ENCODE measurements around the gene CTLA4.

The CTLA4 gene

DNA sequence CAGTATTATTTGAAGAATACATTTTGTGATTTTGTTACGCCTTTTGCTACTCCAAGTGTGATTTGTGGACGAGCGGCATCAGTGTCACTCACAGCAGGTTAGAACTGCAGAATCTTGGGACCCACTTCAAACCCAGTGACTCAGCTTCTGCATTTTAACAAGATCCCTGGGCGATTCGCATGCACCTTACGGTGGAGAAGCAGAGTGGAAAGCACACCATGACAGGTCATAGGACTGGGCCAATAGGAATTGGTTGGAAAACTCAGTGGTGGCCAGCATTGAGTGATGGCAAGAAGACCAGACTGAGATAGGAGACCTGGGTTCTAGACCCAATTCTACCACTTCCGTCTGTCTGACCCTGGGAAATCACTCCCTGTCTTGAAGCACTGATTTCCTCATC, 26.3 kb downstream of the CTLA4 start:
- no peaks in the 10 kb centered on the region for H3K27me3 ChIP-seq (ENCODE audit: control insufficient read depth, insufficient read depth, low read length)
- H3K9me3 ChIP-seq (ENCODE audit: control insufficient read depth, insufficient read depth, low read length), result no peaks in the 10 kb centered on the region
- no peak overlapping the region for H3K4me3 ChIP-seq (ENCODE audit: low read depth, low read length)
- no peaks in the 10 kb centered on the region for H3K4me1 ChIP-seq (ENCODE audit: control insufficient read depth, insufficient read depth, low read length)
- no peak overlapping the region for H3K9ac ChIP-seq (ENCODE audit: low read depth, low read length)
- H3K36me3 ChIP-seq (ENCODE audit: control insufficient read depth, insufficient read depth, low read length), result no peaks in the 10 kb centered on the region

DNA sequence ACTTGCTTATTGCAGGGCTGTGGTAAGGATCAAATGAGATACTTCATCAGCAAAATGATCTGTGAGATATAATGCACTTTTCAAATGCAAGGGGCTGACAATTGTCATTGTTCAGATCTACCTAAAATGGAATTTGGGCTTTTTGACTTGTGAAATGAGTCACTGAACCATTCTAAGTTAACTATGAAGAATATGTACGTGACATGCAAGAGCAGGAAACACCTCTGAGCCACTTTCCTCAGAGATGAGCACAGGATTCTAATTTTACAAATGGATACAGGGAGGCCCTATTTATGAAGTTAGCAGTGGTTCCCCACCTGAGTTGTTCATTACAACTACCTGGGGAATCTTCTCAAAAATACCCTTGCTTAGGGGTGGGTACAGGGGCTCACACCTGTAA, 26.7 kb downstream of the CTLA4 start:
- Histone ChIP-seq H3K4me1 (ENCODE audit: control insufficient read depth, insufficient read depth, low read length) (no peaks in the 10 kb centered on the region), H3K36me3 (ENCODE audit: control insufficient read depth, insufficient read depth, low read length) (no peaks in the 10 kb centered on the region)

DNA sequence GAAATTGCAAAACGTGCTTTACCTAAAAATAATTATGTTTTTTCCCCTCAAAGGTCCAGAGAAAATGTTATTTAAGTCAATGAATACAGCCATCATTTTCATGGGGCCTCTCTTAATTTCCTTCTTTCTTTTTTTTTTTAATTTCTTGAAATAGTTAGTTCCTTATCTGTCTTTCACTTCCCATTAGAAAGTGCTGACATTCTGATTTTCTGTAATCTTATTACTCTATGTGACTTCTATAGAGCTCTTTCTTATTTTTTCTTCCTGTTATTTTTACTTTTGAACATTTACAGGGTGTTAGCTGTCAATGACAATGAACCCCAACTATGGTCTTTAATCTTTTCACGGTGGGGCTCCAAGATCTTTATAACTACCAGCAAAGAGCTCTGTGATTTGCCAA, 30.0 kb downstream of the CTLA4 start:
- no peaks in the 10 kb centered on the region for H3K4me1 ChIP-seq (ENCODE audit: control insufficient read depth, insufficient read depth, low read length)

More for the DNA sequence above, 26.7 kb downstream of the CTLA4 start:
- Histone ChIP-seq H3K9ac (ENCODE audit: low read depth, low read length) (no peak overlapping the region), H3K27me3 (ENCODE audit: control insufficient read depth, insufficient read depth, low read length) (no peaks in the 10 kb centered on the region), H3K9me3 (ENCODE audit: control insufficient read depth, insufficient read depth, low read length) (no peaks in the 10 kb centered on the region), H3K4me3 (ENCODE audit: low read depth, low read length) (no peak overlapping the region)

DNA sequence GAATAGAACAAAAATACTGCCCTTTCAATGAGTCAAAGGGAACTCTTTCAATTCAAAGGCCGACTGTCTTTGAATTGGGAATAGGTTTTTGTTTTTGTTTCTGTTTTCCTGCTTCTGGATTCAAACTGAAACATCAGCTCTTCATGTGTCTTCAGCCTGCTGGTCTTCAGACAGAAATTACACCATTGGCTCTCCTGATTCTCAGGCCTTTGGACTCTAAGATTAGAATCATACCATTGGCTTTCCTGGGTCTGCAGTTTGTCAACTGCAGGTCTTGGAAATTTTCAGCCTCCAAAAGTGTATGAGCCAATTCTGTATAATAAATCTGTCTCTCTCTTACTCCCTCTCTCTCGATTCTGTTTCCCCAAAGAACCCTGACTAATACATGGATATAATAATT, 31.1 kb downstream of the CTLA4 start:
- no peaks in the 10 kb centered on the region for H3K9me3 ChIP-seq (ENCODE audit: control insufficient read depth, insufficient read depth, low read length)
- H3K36me3 ChIP-seq (ENCODE audit: control insufficient read depth, insufficient read depth, low read length), result no peaks in the 10 kb centered on the region
- no peak overlapping the region for H3K4me3 ChIP-seq (ENCODE audit: low read depth, low read length)
- H3K9ac ChIP-seq (ENCODE audit: low read depth, low read length), result no peak overlapping the region
- no peaks in the 10 kb centered on the region for H3K27me3 ChIP-seq (ENCODE audit: control insufficient read depth, insufficient read depth, low read length)
- H3K4me1 ChIP-seq (ENCODE audit: control insufficient read depth, insufficient read depth, low read length), result no peaks in the 10 kb centered on the region

More for the DNA sequence above, 30.0 kb downstream of the CTLA4 start:
- Histone ChIP-seq H3K9me3 (ENCODE audit: control insufficient read depth, insufficient read depth, low read length) (no peaks in the 10 kb centered on the region), H3K27me3 (ENCODE audit: control insufficient read depth, insufficient read depth, low read length) (no peaks in the 10 kb centered on the region), H3K9ac (ENCODE audit: low read depth, low read length) (no peak overlapping the region), H3K36me3 (ENCODE audit: control insufficient read depth, insufficient read depth, low read length) (no peaks in the 10 kb centered on the region), H3K4me3 (ENCODE audit: low read depth, low read length) (no peak overlapping the region)

DNA sequence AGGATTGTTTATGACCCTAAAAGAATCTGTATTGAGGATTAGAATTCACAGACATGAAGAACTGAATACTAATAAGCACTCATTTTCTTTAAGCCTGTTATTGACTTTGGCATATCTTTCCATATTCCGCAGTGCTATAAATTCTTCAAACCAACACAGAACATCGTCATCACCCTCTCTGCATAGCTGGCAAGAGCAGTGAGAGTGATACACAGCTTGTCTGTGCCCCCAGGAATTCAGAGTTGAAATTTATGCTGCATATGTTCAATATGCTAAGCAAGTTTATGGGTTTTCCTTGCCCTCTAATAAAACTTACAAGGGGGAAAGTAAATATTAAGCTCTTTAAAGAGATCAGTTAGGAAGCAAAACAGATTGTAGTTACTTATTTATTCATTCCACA, 32.7 kb downstream of the CTLA4 start:
- no peak overlapping the region for H3K9ac ChIP-seq (ENCODE audit: low read depth, low read length)
- H3K36me3 ChIP-seq (ENCODE audit: control insufficient read depth, insufficient read depth, low read length), result no peaks in the 10 kb centered on the region
- no peak overlapping the region for H3K4me3 ChIP-seq (ENCODE audit: low read depth, low read length)
- H3K9me3 ChIP-seq (ENCODE audit: control insufficient read depth, insufficient read depth, low read length), result no peaks in the 10 kb centered on the region
- no peaks in the 10 kb centered on the region for H3K4me1 ChIP-seq (ENCODE audit: control insufficient read depth, insufficient read depth, low read length)
- H3K27me3 ChIP-seq (ENCODE audit: control insufficient read depth, insufficient read depth, low read length), result no peaks in the 10 kb centered on the region

DNA sequence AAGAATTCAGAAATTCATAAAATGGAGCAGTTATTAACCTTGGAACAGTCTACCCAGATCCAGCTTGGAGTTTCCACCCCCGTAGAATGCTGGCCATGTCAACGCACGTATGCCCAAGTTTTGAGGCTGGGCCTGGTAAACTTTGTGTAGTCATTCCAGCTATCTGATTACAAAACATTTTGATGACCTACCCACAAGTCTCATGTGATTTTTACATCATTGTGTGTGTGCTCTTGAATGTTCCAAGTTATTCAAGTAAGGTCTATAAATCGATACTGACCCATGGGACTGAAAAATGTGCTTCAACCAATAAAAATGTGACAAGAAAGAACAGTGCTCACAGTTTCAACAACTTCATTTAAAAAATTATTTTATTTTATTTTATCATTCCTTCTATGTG, 36.5 kb downstream of the CTLA4 start:
- Histone ChIP-seq H3K27me3 (ENCODE audit: control insufficient read depth, insufficient read depth, low read length) (no peaks in the 10 kb centered on the region), H3K4me1 (ENCODE audit: control insufficient read depth, insufficient read depth, low read length) (no peaks in the 10 kb centered on the region), H3K4me3 (ENCODE audit: low read depth, low read length) (no peak overlapping the region), H3K9me3 (ENCODE audit: control insufficient read depth, insufficient read depth, low read length) (no peaks in the 10 kb centered on the region), H3K9ac (ENCODE audit: low read depth, low read length) (no peak overlapping the region), H3K36me3 (ENCODE audit: control insufficient read depth, insufficient read depth, low read length) (no peaks in the 10 kb centered on the region)

DNA sequence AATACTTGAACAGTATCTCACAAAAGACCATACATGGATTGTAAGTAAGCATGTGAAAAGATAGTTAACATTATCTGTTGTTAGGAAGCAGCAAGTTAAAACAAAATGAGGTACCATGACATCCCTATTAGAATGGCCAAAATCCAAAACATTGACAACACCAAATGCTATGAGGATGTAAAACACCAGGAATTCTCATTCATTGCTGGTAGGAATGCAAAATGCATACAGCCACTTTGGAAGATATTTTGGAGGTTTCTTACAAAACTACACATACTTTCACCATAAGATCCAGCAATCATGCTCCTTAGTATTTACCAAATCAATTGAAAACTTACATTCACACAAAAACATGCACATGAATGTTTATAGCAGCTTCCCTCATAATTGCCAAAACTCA, 38.1 kb downstream of the CTLA4 start:
- Histone ChIP-seq H3K27me3 (ENCODE audit: control insufficient read depth, insufficient read depth, low read length) (no peaks in the 10 kb centered on the region), H3K9ac (ENCODE audit: low read depth, low read length) (no peak overlapping the region), H3K4me3 (ENCODE audit: low read depth, low read length) (no peak overlapping the region), H3K36me3 (ENCODE audit: control insufficient read depth, insufficient read depth, low read length) (no peaks in the 10 kb centered on the region), H3K9me3 (ENCODE audit: control insufficient read depth, insufficient read depth, low read length) (no peaks in the 10 kb centered on the region), H3K4me1 (ENCODE audit: control insufficient read depth, insufficient read depth, low read length) (no peaks in the 10 kb centered on the region)

DNA sequence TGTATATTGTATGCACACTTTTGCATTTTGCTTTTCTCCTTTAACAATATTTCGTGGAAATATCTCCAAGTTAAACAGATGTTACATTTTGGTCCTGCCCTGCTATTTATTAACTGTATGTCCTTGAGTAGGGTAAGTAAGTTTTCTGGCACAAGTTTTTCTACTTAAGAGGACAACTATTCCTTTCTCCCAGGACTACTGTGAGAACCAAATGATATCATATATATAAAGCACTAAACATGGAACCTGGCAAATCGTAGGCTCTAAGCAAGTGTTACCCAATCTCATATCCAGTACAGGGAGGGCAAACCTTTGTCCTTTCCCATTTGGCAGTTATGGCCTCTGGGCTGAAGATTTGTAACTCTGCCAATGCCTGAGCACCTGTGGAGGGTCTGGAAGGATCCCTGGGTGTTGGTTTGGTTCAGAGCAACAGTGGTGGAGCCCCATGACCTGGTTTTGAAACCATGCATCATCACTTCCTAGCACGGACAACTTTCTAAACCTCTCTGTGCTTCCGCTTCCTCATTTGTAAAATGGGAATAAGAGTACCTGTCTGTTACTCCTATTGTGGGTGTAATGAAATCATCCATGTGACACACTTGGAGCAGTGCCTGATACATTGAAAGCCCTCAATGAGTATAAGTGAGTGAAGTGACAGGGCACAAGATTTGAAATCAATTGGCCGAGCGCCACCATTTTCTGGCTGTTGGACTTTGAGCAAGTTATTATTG, 40.7 kb downstream of the CTLA4 start:
- no peak overlapping the region for H3K9ac ChIP-seq (ENCODE audit: low read depth, low read length)
- no peaks in the 10 kb centered on the region for H3K27me3 ChIP-seq (ENCODE audit: control insufficient read depth, insufficient read depth, low read length)
- H3K4me3 ChIP-seq (ENCODE audit: low read depth, low read length), result no peak overlapping the region

DNA sequence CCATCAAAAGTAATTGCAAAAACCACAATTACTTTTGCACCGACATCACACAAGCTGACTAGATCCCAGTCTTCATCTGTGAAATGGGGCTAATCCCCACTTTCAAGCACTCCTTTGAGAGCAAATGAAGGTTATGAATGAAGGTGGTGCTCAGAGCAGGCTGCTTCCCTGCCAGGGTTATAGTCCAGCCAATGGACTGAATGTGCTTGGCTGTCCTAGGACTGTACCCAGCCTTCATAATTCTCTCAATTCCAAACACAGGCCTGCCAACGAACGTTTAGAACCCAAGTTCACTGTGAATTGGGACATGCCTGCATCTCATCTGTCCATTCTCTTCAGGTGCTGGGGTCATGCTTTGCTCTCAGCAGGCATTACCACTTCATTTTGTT, 41.2 kb downstream of the CTLA4 start:
- Histone ChIP-seq H3K9me3 (ENCODE audit: control insufficient read depth, insufficient read depth, low read length) (no peaks in the 10 kb centered on the region), H3K4me1 (ENCODE audit: control insufficient read depth, insufficient read depth, low read length) (no peaks in the 10 kb centered on the region), H3K36me3 (ENCODE audit: control insufficient read depth, insufficient read depth, low read length) (no peaks in the 10 kb centered on the region), H3K27me3 (ENCODE audit: control insufficient read depth, insufficient read depth, low read length) (no peaks in the 10 kb centered on the region), H3K9ac (ENCODE audit: low read depth, low read length) (no peak overlapping the region), H3K4me3 (ENCODE audit: low read depth, low read length) (no peak overlapping the region)

More for the DNA sequence above, 40.7 kb downstream of the CTLA4 start:
- H3K9me3 ChIP-seq (ENCODE audit: control insufficient read depth, insufficient read depth, low read length), result no peaks in the 10 kb centered on the region
- no peaks in the 10 kb centered on the region for H3K4me1 ChIP-seq (ENCODE audit: control insufficient read depth, insufficient read depth, low read length)
- no peaks in the 10 kb centered on the region for H3K36me3 ChIP-seq (ENCODE audit: control insufficient read depth, insufficient read depth, low read length)

DNA sequence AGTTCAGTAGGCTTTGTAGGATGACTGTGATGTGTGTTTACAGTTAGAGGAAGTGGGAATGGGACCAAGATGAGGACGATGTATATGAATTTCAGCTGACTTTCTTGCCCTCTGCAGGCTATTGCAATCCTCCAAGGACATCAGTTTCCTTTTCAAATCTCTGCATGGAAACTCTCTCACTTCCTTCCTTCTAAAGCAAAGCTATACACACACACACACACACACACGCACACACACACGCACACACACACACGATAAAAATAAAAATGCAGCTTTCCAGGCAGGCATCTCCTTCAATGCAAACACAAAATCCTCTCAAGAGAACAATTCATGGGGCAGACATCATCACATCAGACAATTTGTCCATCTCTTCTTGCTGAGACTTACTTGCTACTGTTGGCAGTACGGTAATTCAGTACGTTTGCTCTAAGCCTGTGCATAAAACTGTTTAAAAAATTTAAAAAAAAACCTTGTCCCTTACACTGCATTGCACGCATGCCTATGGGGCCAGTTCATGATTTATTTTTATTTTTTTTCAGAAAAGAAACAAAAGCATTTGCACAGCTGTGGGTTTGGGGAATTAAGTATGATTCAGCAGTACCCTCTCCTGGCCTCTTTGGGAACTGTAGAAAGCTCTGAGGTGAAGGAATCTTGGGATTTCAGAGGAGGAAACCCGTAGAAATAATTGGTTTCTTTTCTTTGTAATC, 41.8 kb downstream of the CTLA4 start:
- H3K9ac ChIP-seq (ENCODE audit: low read depth, low read length), result no peak overlapping the region
- H3K4me3 ChIP-seq (ENCODE audit: low read depth, low read length), result no peak overlapping the region
- H3K4me1 ChIP-seq (ENCODE audit: control insufficient read depth, insufficient read depth, low read length), result no peaks in the 10 kb centered on the region

DNA sequence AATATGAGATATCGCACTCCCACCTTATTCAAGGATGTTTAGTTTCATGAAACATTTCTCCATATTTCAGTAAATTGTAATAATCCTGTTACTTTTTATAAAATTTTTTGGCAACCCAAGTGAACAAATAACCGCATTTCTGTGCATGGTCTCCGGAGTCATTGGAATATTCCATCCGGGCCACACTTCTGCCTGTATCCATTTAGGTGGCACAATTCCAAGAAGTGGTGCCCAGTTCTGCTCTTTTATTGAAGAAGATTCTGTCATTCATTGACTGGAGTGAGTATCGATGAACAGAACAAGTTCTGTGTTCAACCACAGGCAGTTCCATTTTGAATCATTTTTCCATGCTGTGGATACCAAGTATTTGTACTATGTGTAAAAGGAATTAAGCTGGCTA, 42.4 kb downstream of the CTLA4 start:
- Histone ChIP-seq H3K27me3 (ENCODE audit: control insufficient read depth, insufficient read depth, low read length) (no peaks in the 10 kb centered on the region), H3K9ac (ENCODE audit: low read depth, low read length) (no peak overlapping the region), H3K4me3 (ENCODE audit: low read depth, low read length) (no peak overlapping the region), H3K4me1 (ENCODE audit: control insufficient read depth, insufficient read depth, low read length) (no peaks in the 10 kb centered on the region), H3K36me3 (ENCODE audit: control insufficient read depth, insufficient read depth, low read length) (no peaks in the 10 kb centered on the region), H3K9me3 (ENCODE audit: control insufficient read depth, insufficient read depth, low read length) (no peaks in the 10 kb centered on the region)

More for the DNA sequence above, 41.8 kb downstream of the CTLA4 start:
- H3K36me3 ChIP-seq (ENCODE audit: control insufficient read depth, insufficient read depth, low read length), result no peaks in the 10 kb centered on the region
- H3K27me3 ChIP-seq (ENCODE audit: control insufficient read depth, insufficient read depth, low read length), result no peaks in the 10 kb centered on the region
- H3K9me3 ChIP-seq (ENCODE audit: control insufficient read depth, insufficient read depth, low read length), result no peaks in the 10 kb centered on the region

DNA sequence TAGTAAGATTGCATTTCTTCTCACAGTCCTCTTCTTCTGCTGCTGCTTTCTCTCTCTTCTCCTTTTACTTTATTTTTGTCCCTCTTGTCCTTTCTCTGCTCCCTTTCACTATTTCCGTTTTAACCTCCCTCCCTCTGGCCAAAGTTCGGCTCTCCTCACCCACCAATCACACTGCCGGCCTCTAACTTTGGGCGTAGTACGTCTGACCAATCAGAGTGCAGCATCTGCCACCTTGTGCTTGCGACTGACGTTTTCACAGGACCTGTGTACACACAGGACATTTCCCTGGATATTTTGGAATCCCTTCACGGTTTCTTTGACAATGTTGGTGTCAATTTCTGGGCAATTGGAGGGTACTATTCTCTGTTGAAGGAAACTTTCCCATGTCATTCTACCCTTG, 46.4 kb downstream of the CTLA4 start:
- no peak overlapping the region for H3K4me3 ChIP-seq (ENCODE audit: low read depth, low read length)
- no peak overlapping the region for H3K9ac ChIP-seq (ENCODE audit: low read depth, low read length)

More for the DNA sequence above, 46.4 kb downstream of the CTLA4 start:
- Histone ChIP-seq H3K9me3 (ENCODE audit: control insufficient read depth, insufficient read depth, low read length) (no peaks in the 10 kb centered on the region), H3K27me3 (ENCODE audit: control insufficient read depth, insufficient read depth, low read length) (no peaks in the 10 kb centered on the region), H3K36me3 (ENCODE audit: control insufficient read depth, insufficient read depth, low read length) (no peaks in the 10 kb centered on the region), H3K4me1 (ENCODE audit: control insufficient read depth, insufficient read depth, low read length) (no peaks in the 10 kb centered on the region)

All from iPS-15b (cell line).